ENCODE results near the gene SLC52A1.

DNA sequence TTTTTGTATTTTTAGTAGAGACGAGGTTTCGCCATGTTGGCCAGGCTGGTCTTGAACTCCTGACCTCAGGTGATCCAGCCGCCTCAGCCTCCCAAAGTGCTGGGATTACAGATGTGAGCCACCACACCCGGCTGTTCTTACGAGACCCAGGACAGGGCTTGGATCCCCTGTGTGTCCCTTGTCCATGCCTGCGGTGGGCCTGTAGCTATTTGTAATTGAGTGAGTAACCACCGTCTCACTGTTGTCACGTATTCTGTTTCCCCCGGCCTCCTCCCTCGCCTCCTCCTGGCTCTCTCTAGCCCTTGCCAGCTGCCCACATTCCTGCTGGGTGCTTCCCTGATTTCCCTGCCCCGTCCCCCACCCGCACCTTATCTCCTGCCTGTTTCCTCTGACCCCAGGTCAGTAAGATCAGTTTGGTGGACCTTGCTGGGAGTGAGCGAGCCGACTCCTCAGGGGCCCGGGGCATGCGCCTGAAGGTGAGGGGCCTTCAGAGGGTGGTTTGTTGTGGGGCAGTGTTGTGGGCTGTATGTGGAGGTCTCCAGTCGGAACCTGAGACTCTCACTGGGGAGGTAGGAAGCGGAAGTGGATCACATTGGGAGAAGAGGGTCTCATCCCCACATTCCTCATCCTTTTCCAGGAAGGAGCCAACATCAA is 31.9 kb downstream of the SLC52A1 start:
- TF ChIP-seq ZBTB8A (CRISPR knock-in tag; IDR thresholded peaks at IDR 0.05; ENCODE audit: borderline replicate concordance, low read depth) (no peak), ATF4 (CRISPR knock-in tag; IDR thresholded peaks at IDR 0.05) (no peak), ZBTB38 (CRISPR knock-in tag; IDR thresholded peaks at IDR 0.05) (no peak), TAF1 (CRISPR knock-in tag; IDR thresholded peaks at IDR 0.05) (no peak), AFF4 (CRISPR knock-in tag; IDR thresholded peaks at IDR 0.05) (no peak)

Data from HepG2 (cell line).